IMR-90 (cell line): ENCODE data around the gene VPS35L.

ENCODE experiments used
- BHLHE40 ChIP-seq: fragments of 150-350 bp; IDR thresholded peaks from 2 replicates; pipeline ENCODE4 v1.6.1; 2016; ENCODE audit warnings: mild to moderate bottlenecking, low read depth, low read length
- CEBPB ChIP-seq: IDR thresholded peaks from 2 replicates; pipeline ENCODE4 v1.6.1; 2012; ENCODE audit warnings: low read depth, low read length, improper control_type of control experiment
- CHD1 ChIP-seq: IDR thresholded peaks from 2 replicates; pipeline ENCODE4 v1.6.1; 2012; ENCODE audit warnings: low read depth, low read length, improper control_type of control experiment
- FOS ChIP-seq: fragments of 150-350 bp; IDR thresholded peaks from 2 replicates; pipeline ENCODE4 v1.6.1; 2016; ENCODE audit warnings: low read depth, low read length
- MAFK ChIP-seq: IDR thresholded peaks from 2 replicates; pipeline ENCODE4 v1.6.1; 2012; ENCODE audit warnings: low read depth, low read length, improper control_type of control experiment
- MAZ ChIP-seq: IDR thresholded peaks from 2 replicates; pipeline ENCODE4 v1.6.1; 2012; ENCODE audit warnings: low read depth, mild to moderate bottlenecking, low read length, improper control_type of control experiment, moderate library complexity, borderline replicate concordance
- POLR2A ChIP-seq: IDR thresholded peaks from 2 replicates; pipeline ENCODE4 v1.6.1; 2012; ENCODE audit warnings: mild to moderate bottlenecking, low read depth, low read length
- RAD21 ChIP-seq: IDR thresholded peaks from 2 replicates; pipeline ENCODE4 v1.6.1; 2012; ENCODE audit warnings: low read length, improper control_type of control experiment
- RCOR1 ChIP-seq: IDR thresholded peaks from 2 replicates; pipeline ENCODE4 v1.6.1; 2012; ENCODE audit warnings: mild to moderate bottlenecking, low read length, improper control_type of control experiment; ENCODE audit not compliant: insufficient replicate concordance
- RFX5 ChIP-seq: IDR thresholded peaks from 2 replicates; pipeline ENCODE4 v1.8.0; 2012; ENCODE audit warnings: low read depth, mild to moderate bottlenecking, low read length, moderate library complexity
- SMC3 ChIP-seq: fragments of 150-350 bp; IDR thresholded peaks from 2 replicates; pipeline ENCODE4 v1.6.1; 2016; ENCODE audit warnings: low read depth, mild to moderate bottlenecking, antibody characterized with exemption, low read length, moderate library complexity
- TF ChIP-seq, protein P1 (sequence below): conservative IDR thresholded peaks from 2 replicates; pipeline ENCODE4 v1.5.1; 2012; ENCODE audit warnings: mild to moderate bottlenecking, low read depth, low read length, improper control_type of control experiment
- TF ChIP-seq, protein P2 (sequence below): fragments of 150-350 bp; IDR thresholded peaks from 2 replicates; pipeline ENCODE4 v1.6.1; 2017; ENCODE audit warnings: mild to moderate bottlenecking, antibody characterized with exemption, low read length, low read depth
- TF ChIP-seq, protein P3 (sequence below): fragments of 150-350 bp; IDR thresholded peaks from 2 replicates; pipeline ENCODE4 v1.6.1; 2016; ENCODE audit warnings: low read depth, mild to moderate bottlenecking, low read length, moderate library complexity, borderline replicate concordance

DNA sequence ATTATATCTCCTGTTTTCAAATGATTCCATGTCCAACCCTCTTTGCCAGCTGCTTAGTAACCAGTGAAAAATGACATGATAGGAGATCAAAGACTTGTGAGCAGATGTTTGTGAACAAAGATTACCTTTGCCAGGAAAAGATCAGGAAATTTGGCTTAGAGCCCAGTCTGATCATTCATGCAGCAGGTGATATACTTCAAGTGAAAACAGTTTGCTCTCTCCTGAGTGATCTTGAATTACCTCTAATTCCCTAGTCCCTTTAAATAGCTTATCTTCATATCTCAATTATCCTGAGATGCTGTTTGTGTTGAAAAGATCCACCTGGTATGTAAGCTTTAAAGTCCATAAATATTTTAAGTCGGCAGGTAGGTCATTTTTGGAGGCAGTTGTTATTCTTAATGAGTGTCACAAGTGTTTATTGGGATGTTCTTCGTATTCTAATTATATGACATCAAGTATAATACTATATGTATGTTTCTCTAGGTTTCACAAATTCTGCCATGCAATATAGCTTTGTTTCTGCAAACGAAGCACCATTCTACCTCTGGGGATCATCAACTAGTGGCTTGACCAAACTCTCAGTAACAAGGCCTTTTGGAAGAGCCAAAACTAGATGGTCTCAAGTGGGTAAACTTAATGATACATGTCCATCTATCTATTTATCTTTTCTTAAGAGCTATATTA is 13.2 kb upstream of the VPS35L start:
- TF ChIP-seq RCOR1 (no peak), POLR2A (no peak), CHD1 (no peak), CEBPB (no peak), RFX5 (no peak), MAZ (no peak), SMC3 (no peak), MAFK (no peak), BHLHE40 (no peak), RAD21 (no peak), FOS (no peak)
- TF ChIP-seq, protein P1, sequence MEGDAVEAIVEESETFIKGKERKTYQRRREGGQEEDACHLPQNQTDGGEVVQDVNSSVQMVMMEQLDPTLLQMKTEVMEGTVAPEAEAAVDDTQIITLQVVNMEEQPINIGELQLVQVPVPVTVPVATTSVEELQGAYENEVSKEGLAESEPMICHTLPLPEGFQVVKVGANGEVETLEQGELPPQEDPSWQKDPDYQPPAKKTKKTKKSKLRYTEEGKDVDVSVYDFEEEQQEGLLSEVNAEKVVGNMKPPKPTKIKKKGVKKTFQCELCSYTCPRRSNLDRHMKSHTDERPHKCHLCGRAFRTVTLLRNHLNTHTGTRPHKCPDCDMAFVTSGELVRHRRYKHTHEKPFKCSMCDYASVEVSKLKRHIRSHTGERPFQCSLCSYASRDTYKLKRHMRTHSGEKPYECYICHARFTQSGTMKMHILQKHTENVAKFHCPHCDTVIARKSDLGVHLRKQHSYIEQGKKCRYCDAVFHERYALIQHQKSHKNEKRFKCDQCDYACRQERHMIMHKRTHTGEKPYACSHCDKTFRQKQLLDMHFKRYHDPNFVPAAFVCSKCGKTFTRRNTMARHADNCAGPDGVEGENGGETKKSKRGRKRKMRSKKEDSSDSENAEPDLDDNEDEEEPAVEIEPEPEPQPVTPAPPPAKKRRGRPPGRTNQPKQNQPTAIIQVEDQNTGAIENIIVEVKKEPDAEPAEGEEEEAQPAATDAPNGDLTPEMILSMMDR = no peak
- TF ChIP-seq, protein P2, sequence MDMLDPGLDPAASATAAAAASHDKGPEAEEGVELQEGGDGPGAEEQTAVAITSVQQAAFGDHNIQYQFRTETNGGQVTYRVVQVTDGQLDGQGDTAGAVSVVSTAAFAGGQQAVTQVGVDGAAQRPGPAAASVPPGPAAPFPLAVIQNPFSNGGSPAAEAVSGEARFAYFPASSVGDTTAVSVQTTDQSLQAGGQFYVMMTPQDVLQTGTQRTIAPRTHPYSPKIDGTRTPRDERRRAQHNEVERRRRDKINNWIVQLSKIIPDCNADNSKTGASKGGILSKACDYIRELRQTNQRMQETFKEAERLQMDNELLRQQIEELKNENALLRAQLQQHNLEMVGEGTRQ = no peak
- TF ChIP-seq, protein P3, sequence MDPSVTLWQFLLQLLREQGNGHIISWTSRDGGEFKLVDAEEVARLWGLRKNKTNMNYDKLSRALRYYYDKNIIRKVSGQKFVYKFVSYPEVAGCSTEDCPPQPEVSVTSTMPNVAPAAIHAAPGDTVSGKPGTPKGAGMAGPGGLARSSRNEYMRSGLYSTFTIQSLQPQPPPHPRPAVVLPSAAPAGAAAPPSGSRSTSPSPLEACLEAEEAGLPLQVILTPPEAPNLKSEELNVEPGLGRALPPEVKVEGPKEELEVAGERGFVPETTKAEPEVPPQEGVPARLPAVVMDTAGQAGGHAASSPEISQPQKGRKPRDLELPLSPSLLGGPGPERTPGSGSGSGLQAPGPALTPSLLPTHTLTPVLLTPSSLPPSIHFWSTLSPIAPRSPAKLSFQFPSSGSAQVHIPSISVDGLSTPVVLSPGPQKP = no peak
